NCI-H2029 treated with DMSO at 0.1 percent for 48 hours (cell line): Measurements from ENCODE around the gene LTBP4.
"Not testable (repeated sequence)": the region's sequence is repeated elsewhere in the genome, so short reads cannot be mapped to it uniquely, and the experiment has no call there.

Experiments used
- DNase-seq: peaks from one replicate; lab custom pipeline; 2025; lab: John Stamatoyannopoulos, UW

The LTBP4 gene

GRCh38 chr19:40576585-40577451, 24.4 kb upstream of the LTBP4 start, which contains the start of gene SHKBP1:
Gene SHKBP1, plus strand, starts transcription at chr19:40576873. Its CDS starts 27 bp downstream, at chr19:40576900.
- DNase-seq: peak; percentile 63

- no peak for DNase-seq
These were observed 22.7 kb upstream of the LTBP4 start for GRCh38 chr19:40578442-40578908.

DNA sequence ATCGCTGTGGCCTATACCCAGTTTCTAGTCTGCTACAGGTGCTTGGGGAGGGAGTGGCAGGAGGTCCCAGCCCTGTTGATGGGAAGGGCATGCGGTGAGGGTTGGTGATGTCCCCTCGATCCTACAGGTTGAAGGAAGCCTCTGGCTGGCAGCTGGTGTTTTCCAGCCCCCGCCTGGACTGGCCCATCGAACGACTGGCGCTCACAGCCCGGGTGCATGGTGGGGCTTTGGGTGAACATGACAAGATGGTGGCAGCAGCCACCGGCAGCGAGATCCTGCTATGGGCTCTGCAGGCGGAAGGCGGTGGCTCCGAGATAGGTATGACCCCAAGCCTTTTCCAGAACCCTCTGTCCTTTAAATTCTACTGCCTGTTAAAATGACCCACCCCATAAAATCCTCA, 20.6 kb upstream of the LTBP4 start:
- DNase-seq: no peak

- DNase-seq: no peak
These were observed 19.6 kb upstream of the LTBP4 start for GRCh38 chr19:40581531-40581930.

DNA sequence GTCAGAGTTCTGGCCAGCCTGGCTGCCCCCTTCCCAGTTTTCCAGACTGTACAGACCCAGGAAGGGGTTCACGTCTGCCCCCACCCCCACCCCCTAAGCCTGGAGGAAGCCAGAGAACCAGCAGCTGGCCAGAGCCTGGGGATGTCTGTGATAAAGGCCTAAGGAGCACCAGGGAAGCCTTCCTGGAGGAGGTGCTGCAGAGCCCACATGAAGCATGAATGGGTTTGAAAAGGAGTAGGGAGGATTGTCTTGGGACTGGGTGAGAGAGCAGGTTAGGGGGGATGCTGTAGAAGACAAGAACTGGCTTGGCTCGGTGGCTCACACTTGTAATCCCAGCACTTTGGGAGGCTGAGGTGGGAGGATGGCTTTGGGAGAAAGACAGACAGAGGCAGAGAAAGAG, 18.7 kb upstream of the LTBP4 start:
- DNase-seq: no peak

DNA sequence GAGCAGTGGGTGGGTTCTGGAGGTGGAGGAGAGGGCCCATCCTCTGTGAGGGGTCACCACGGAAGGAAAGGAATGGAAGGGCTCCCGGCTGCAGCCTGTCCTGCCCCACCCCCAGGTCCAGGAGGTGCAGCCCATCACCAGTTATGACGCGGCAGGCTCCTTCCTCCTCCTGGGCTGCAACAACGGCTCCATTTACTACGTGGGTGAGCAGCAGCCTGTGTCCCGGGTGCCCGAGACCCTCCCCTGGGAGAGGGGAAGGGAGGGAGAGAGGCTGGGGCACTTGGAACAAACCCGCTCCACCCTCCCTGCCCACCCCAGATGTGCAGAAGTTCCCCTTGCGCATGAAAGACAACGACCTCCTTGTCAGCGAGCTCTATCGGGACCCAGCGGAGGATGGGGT, 17.9 kb upstream of the LTBP4 start:
- DNase-seq: no peak

DNA sequence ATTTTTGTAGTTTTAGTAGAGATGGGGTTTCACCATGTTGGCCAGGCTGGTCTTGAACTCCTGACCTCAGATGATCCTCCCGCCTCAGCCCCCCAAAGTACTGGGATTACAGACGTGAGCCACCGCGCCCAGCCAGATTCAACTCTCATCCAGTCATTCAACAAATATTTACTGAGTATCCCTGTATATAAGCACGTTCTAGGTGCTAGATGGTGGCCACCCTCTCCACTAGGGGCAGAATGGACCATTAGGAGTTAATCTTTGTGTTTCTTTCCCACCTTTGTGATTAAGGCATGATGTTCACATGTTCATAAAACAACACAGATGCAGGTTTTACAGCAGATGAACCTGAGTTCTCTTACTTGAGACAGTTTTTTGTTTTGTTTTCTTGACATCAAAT, 17.2 kb upstream of the LTBP4 start:
- no peak for DNase-seq

GRCh38 chr19:40585241-40585981, 15.8 kb upstream of the LTBP4 start:
- no peak for DNase-seq

GRCh38 chr19:40585982-40586422, 15.2 kb upstream of the LTBP4 start:
- no peak for DNase-seq

DNA sequence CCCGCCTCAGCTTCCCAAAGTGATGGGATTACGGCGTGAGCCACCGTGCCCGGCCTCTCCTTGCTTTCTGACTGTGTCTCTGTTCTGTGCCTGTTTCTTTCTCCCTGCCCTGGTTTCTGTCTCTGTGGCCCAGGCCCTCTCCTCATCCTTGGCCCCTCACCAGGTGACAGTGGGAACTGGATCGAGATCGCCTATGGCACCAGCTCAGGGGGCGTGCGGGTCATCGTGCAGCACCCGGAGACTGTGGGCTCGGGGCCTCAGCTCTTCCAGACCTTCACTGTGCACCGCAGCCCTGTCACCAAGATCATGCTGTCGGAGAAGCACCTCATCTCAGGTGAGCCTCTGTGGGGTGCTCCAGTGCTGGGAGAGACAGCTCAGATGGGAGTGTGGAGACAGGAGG, 14.6 kb upstream of the LTBP4 start:
- no peak for DNase-seq

- no peak for DNase-seq
These were observed 12.9 kb upstream of the LTBP4 start for GRCh38 chr19:40588110-40588854.

DNA sequence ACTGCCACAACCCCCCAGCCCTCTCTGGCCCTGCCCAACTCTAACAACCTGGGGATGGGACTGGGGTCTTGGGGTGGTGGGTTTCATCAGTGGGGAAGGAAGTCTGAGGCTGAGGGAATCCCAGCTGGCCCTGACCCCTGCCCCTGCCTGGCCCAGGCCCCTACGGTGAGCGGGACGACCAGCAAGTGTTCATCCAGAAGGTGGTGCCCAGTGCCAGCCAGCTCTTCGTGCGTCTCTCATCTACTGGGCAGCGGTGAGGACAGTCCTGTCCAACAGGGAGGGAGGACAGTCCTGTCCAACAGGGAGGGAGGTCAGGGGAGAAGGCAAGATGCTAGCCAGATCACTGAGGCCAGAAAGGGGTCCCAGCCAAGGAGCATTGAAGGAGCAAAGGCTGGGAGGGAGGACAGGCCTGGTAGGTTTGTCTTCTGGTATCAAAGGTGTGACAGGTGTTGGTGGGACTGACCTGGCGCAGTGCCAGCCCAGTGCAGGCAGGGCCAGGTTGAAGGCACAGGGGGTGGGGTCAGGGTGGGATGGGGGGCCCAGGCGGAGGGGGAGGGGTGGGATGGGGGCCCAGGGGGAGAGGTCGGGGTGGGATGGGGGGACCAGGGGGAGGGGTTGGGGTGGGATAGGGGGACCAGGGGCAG, 12.1 kb upstream of the LTBP4 start:
- DNase-seq: no peak

DNA sequence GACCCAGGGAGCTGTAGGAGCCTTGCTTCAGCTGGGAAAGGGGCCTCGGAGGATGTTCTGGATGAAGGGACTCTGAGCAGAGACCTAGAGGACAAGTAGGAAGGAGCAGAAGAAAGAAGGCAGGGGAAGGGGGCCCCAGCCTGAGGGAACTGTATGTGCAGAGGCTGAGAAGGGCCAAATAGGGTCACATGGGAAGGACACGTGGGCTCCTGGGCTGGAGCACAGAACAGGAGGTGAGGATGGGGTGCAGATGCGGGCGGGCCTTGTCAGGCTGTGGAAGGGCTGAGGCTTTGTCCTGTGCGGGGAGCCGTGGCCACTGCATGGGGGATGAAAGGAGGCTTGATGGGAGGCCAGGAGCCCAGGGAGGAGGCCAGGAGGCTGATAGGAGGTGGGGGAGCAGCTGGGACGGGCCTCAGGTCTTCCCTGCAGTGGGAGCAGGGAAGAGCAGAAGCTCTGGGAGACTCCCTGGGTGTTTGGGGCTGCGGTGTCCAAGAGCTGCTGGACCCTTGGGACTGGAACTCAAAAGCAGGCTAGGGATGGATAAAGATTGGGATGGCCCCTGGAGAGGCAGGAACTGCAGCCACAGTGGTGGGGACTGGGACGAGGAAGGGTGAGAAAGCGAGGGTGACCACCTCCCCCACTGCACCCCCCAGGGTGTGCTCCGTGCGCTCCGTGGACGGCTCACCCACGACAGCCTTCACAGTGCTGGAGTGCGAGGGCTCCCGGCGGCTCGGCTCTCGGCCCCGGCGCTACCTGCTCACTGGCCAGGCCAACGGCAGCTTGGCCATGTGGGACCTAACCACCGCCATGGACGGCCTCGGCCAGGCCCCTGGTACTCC, 11.4 kb upstream of the LTBP4 start:
- DNase-seq: no peak

- no peak for DNase-seq
These were observed 10.5 kb upstream of the LTBP4 start for GRCh38 chr19:40590464-40591265.

GRCh38 chr19:40591724-40592123, 9.4 kb upstream of the LTBP4 start:
- not testable (repeated sequence) for DNase-seq

DNA sequence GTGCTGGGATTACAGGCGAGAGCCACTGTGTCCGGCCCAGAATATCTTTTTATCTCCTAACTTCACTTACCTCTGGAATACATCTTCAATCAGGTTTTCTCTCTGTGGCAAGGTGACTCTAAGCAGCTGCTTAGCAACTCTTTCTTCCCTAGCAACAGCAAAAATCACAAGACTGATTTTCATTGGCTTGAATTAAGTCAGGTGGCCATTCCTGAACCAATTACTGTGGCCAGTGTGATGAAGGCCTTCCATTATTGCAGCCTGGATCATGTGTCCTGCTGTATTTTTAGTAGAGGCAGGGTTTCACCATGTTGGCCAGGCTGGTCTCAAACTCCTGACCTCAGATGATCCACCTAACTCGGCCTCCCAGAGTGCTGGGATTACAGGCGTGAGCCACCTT, 9.0 kb upstream of the LTBP4 start:
- DNase-seq: no peak

- no peak for DNase-seq
These were observed 6.9 kb upstream of the LTBP4 start for GRCh38 chr19:40594255-40594654.

DNA sequence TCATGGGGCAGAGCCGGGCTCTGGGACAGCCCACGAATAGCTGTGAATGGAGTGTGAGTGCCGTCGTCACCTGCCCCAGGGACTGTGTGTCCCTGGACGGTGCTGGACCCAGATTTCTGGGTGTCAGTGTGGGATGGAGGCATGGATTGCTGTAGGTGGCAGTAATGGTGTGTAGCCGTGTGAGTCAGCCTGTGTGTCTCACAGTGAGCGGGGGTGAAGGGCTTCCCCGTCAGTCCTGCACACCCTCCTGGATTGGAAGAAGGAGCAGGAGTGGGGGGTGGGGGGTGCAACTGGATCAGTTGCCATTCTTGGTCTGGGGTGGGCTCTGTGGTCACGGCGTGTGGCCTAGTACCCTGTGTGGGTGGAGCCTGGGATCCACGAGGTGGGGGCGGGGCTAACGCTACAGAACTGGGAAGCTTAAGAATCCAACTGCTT, 6.5 kb upstream of the LTBP4 start:
- no peak for DNase-seq

- DNase-seq: no peak
These were observed 4.4 kb upstream of the LTBP4 start for GRCh38 chr19:40596608-40597328.
